Measurements from ENCODE around the gene TCF12. TPM values are rescaled to one million over a fixed set of nuclear protein-coding genes. Genes with fewer than 3 reads are reported as not detected.

The TCF12 gene
- total and polyA plus RNA-seq, 11 donors, result 6.5 to 77.3 (median 43.5) TPM

DNA sequence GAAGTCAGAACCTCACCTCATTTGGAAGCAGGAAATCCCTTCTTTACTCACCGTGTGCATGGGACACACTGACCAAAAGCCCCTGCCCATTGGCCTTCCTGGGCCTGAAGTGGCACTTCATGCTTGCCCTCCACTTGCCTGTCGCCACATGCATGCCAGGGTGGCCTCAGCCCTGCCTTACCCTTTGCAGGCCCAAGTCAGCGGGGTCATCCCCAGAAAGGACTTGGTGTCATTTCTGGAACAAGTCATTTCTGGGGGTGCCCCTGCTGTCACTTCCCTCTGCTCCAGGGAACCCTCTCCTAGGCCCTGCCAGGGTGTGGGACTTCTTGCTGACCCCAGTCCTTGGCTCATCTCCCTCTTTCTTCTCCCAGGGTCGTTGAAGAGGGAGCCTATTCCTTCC lies 398.0 kb downstream of the TCF12 start:
- Histone ChIP-seq H3K27ac (no peak overlapping the region), H3K9me3 (no peaks in the 10 kb centered on the region), H3K36me3 (no peaks in the 10 kb centered on the region), H3K27me3 (no peaks in the 10 kb centered on the region), H3K4me1 (peaks cover 0 to 22% (median 6%) of the 10 kb centered on the region in 12 donors), H3K4me3 (no peak overlapping the region)
- TF ChIP-seq, protein P1, sequence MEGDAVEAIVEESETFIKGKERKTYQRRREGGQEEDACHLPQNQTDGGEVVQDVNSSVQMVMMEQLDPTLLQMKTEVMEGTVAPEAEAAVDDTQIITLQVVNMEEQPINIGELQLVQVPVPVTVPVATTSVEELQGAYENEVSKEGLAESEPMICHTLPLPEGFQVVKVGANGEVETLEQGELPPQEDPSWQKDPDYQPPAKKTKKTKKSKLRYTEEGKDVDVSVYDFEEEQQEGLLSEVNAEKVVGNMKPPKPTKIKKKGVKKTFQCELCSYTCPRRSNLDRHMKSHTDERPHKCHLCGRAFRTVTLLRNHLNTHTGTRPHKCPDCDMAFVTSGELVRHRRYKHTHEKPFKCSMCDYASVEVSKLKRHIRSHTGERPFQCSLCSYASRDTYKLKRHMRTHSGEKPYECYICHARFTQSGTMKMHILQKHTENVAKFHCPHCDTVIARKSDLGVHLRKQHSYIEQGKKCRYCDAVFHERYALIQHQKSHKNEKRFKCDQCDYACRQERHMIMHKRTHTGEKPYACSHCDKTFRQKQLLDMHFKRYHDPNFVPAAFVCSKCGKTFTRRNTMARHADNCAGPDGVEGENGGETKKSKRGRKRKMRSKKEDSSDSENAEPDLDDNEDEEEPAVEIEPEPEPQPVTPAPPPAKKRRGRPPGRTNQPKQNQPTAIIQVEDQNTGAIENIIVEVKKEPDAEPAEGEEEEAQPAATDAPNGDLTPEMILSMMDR (IDR thresholded peaks at IDR 0.05), result no peak
- TF ChIP-seq POLR2A (IDR thresholded peaks at IDR 0.05), result no peak
- intact Hi-C loops (cut with DNase I), result no loop called here
- DNase-seq (no peak), ATAC-seq (no peak)
- WGBS, 4 donors, result 66 to 69% (median 66%) methylated on average over 3 to 4 of the region's 4 CpGs

DNA sequence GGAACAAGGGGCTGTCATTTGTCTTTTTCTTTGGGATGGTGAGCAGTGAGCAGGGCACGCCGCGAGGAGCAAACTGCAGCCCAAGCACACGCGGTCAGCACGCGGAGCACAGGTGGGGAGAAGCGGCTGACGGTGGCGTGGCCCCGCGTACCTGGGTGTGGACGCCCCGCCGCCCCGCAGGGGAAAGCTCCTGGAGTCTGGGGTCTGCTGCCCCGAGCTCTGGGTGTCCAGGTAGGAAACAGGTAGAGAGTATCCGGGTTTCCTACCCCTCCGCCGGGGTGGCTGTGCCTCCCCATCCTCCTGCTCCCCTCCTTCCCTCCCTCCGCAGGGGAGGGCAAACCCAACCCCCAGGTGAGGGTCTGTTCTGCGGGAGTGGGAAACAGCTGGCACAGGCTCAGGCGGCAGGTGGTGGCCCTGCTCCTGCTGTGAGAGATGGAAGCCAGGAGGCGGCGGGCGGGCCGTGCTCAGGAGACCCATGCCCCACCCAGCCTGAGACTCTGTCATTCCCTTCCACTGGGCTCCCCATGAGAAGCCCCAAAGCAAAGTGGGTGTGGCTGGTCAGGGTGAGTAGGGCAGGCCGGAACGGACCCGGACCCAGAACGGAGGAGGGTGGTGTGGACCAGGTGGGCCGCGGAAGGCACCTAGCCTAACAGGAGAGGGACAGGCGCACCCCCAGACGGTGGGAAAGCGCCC lies 400.9 kb downstream of the TCF12 start:
- TF ChIP-seq, protein P1 (IDR thresholded peaks at IDR 0.05), result no peak
- no peak for TF ChIP-seq POLR2A (IDR thresholded peaks at IDR 0.05)
- Histone ChIP-seq H3K36me3 (no peaks in the 10 kb centered on the region), H3K27ac (no peak overlapping the region), H3K9me3 (no peaks in the 10 kb centered on the region), H3K4me1 (peaks cover 0 to 15% (median 2%) of the 10 kb centered on the region in 12 donors), H3K27me3 (no peaks in the 10 kb centered on the region), H3K4me3 (no peak overlapping the region)
- ATAC-seq (no peak), DNase-seq (peak in 1 of 5 donors; percentile 53)
- intact Hi-C loops (cut with DNase I), result no loop called here
- 96 to 97% (median 96%) methylated on average over 18 to 36 of the region's 36 CpGs for WGBS, 4 donors

DNA sequence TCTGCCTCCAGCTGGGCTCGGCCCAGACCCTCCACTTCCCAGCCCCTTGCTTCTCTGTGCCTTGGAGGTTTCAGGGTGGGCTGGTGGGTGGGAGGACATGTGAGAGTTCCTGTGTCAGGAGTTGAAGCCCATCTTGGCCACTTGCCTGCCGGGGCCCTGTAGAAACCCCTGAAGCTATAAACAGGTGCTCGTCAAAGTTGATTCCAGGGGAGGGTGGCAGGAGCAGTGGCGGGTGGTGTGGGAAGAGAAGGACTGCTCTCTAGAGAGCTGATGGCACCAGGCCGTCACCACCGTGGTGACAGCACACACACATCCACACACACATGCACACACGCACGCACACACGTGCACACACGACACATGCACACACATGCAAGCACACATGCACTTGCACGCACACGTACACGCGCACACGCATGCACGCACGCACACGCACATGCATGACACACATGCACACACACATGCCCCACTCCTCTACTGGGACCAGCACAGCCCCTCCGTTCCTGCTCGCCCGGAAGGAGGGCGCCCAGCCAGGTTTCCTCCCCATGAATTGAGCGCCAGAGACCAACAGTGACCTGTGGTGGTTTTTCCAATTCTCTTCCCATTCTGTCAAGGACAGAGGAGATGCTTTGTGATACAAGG lies 401.6 kb downstream of the TCF12 start:
- WGBS, 4 donors, result 87 to 93% (median 90%) methylated on average over 22 to 23 of the region's 23 CpGs
- no peaks in the 10 kb centered on the region for H3K27me3 ChIP-seq
- H3K4me1 ChIP-seq, result peaks cover 0 to 15% (median 2%) of the 10 kb centered on the region in 12 donors
- no peak overlapping the region for H3K4me3 ChIP-seq
- intact Hi-C loops (cut with DNase I), result no loop called here
- DNase-seq, result no peak
- no peaks in the 10 kb centered on the region for H3K9me3 ChIP-seq
- ATAC-seq, result peak in 2 of 4 donors; percentile 1 to 7
- TF ChIP-seq, protein P1 (IDR thresholded peaks at IDR 0.05), result no peak
- TF ChIP-seq POLR2A (IDR thresholded peaks at IDR 0.05), result no peak
- H3K27ac ChIP-seq, result peak overlapping the region in 10 of 12 donors; percentile 9 to 88 (median 52)
- no peaks in the 10 kb centered on the region for H3K36me3 ChIP-seq

DNA sequence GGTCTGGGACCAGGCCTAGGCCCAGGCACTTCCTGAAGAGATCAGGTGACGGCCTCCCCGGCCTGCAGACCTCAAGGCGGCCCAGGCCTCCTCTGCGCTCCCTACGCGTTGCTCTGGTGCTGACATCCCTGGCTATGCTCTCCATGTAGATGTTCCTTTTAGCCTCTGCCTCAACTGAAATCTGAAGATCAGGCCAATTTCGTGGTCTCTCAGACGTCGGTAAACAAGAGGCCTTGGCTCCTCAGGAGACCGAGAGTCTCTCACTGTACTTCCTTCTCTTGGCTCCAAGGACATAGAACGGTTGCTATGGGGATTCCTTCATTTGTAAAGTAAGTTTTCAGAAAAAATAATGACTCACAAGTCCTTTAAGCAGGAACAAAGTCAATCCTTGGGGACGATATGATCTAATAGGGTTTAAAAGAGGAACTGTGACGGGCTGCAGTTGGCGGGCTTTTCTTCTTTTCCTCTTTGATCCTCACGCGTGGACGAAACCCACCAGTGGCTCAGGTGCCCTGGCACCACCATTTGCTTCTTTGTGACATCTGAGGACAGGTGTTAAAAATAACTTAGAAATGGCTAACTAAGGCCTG lies 402.3 kb downstream of the TCF12 start:
- peaks cover 0 to 15% (median 2%) of the 10 kb centered on the region in 12 donors for H3K4me1 ChIP-seq
- H3K27me3 ChIP-seq, result no peaks in the 10 kb centered on the region
- H3K9me3 ChIP-seq, result no peaks in the 10 kb centered on the region
- DNase-seq, result peak in 2 of 5 donors; percentile 36 to 47
- H3K4me3 ChIP-seq, result no peak overlapping the region
- 49 to 66% (median 62%) methylated on average over 17 of the region's 17 CpGs for WGBS, 4 donors
- intact Hi-C loops (cut with DNase I), result no loop called here
- peak; percentile 59 to 87 (median 74) for ATAC-seq
- no peaks in the 10 kb centered on the region for H3K36me3 ChIP-seq
- peak overlapping the region in 11 of 12 donors; percentile 8 to 88 (median 50) for H3K27ac ChIP-seq
- TF ChIP-seq, protein P1 (IDR thresholded peaks at IDR 0.05), result no peak
- TF ChIP-seq POLR2A (IDR thresholded peaks at IDR 0.05), result no peak
